HG03066 (cell line): Measurements from ENCODE around the gene SCIN.

ENCODE experiments used
- ATAC-seq: cut with Tn5 transposase; IDR thresholded peaks from one replicate; pipeline ENCODE4 v1.9.1; 2021; ENCODE audit warnings: low read depth; ENCODE audit not compliant: unreplicated experiment

SCIN gene

DNA sequence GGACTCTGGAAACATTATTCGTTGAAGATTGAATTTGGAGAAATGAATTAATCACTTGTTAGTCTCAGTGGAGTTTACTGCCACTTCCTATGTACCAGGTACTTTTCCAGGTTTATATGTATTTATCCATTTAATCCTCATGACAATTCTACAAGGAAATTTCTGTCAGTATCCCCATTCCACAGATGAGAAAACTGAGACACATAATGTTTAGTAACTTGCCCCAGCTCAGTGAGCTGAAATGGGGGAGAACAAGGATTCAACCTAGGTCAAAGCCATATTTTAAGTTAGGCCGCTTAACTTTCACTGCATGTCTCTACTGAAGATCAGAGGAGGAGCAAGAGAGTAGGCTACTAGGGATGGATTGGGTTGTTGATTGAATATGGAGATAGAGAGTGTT lies 4.6 kb upstream of the SCIN start:
- no peak for ATAC-seq

DNA sequence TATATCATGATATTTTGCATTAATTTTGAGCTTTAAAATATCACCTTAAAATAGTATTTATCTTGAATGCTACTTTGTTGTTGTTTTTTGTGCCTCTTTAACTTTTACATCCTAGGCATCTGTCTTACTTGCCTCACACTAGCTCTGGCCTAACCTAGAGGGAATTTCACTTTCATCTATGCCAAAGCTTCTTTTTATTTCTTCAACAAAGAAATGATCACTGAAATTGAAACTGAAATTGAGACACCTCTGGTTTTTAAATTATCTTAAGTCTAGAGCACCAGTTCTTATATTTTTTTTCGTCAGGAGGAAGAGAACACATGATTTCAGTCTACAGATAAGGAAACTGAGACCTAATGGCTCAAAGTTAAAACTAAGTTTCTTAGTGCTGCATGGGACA lies 3.5 kb upstream of the SCIN start:
- peak; percentile 77 for ATAC-seq

DNA sequence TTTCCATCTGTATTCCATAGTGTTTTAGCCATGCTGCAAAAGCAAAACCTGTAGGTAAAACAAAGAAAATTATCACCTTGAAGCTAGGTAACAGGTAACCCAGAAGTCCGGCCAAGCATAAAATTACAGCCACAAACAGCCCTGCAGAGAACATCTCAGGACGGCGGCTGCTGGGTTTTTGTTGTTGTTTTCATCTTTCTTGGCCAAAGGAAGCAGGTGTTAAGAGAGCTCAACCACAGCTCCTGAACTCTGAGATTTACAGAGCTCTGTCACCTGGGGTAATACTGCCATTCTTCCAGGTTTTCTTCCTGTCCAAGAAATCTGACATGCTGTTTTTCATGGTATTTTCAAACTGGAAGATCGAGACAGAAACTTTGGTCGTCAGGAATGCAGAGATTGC lies 847 bp upstream of the SCIN start:
- ATAC-seq = no peak

GRCh38 chr7:12570168-12570533 lies 369 bp upstream of the SCIN start:
- no peak for ATAC-seq

DNA sequence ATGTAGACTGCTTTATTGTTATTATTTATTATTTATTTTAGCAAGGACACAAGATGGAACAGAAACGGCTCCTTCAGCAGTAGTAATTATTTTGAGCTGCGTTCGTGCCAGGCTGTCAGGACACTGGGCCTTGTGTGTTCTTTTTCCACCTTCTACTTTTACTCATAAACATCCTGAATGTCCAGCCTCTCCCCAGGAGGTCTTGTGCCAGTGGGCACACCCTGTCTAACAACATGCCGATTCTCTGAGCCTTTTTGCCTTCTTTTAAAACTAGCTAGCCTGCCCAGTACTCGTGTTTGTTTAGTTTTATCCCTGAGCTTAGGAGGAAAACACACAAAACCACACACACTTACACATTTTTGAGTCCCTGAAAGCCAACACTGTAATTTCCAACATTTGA lies 1.2 kb downstream of the SCIN start:
- no peak for ATAC-seq

DNA sequence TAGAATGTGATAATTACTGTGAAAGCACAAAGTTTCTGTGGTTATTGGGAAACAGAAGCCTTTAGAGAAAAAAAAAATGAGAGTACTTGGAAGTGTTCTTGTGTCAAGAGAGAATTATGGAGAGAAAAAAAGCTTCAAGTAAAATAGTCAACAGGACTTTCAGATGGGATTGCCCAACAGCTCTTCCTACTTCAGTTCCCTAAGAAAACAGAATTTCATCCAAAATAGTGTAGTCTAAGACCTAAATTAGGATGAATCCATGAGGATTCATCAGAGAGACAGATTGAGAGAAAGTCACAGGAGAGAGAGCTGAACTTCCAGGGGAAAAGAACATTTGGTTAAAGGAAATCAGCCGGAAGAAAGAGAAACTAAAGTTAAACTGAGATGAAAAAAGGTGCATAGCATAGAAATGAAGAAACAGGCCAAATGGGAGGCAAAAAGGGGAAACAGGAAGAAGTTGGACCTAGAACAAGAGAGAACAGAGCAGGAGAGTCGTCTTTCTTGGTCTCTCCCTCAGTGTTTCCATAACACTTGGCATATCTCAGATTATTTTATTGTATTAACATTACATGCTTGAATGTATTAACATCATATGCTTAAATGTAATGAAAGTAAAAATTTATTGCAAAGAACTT lies 2.5 kb downstream of the SCIN start:
- no peak for ATAC-seq

GRCh38 chr7:12573885-12574284 lies 3.4 kb downstream of the SCIN start:
- no peak for ATAC-seq

- ATAC-seq = no peak
Observed at GRCh38 chr7:12578930-12579640, 8.6 kb downstream of the SCIN start.

DNA sequence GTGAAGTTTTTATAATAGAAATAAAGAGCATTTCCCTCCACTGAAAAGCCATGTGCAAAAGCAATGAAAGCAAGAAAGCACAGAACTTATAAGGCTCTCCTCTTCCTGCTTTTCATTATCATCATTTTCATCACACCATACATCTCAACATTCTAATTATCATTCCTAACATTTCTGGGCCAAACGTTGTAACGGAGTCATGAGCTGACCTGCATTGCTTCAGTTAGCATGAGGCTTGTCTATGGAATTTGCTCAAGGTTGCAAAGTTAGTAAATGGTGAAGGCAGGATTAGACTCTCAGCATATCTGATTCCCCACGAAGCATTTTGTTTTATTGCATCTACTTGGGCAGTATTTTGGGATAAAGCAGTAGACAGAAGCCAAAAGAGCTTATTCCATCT lies 11.4 kb downstream of the SCIN start:
- ATAC-seq = no peak

DNA sequence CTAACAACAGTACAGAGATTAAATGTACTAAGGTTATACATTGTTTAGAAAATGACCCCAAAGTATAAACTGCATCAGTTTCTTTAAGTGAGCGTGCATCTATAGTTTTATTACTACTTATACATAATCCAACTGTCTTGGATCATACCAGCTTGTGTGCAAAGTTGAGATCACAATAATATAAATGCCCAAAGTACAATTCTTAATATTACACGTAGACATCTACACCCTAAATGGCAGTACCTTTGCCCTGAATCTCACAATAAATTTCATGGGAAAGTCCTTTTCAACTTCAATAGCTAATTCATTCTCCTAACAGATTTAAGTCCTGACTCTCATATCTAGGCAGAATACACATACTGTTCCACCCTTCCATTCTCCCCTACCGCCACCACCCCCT lies 11.8 kb downstream of the SCIN start:
- ATAC-seq = no peak

DNA sequence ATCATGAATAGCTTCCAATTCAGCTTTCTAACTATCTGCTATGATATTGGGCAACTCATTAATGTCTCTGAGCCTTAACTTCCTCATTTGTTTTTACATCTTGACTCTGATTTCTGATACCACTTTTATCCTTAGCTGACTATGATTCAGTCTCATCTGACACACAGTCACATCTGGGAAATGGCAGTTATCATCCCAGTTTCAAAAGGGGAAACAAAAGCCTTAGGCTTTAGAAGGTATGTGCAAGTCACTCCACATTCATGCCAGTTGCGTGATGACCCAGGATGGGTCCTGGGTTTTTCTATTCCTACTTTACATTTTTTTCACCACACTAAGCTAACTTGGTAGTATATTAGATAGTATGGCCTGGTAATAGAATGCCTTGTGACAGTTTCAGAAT lies 12.7 kb downstream of the SCIN start:
- ATAC-seq = no peak

DNA sequence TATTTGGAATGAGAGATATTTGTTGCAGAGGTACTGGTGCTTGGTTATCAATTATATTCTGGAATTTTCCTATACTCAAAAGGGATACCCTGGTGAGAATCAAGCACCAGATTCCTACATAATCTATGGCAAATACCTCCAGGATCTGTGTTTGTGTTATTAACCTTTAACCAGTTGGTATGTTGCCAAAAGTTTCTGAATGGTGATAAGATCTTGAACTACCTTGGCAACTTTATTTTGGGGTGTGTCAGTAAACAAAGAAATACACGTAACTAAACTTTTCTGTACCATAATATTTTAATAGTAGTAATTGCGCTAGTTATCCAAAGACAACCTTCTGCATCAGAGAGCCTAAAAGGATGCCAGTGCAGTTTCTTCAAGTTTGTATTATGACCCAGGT lies 13.4 kb downstream of the SCIN start:
- no peak for ATAC-seq

DNA sequence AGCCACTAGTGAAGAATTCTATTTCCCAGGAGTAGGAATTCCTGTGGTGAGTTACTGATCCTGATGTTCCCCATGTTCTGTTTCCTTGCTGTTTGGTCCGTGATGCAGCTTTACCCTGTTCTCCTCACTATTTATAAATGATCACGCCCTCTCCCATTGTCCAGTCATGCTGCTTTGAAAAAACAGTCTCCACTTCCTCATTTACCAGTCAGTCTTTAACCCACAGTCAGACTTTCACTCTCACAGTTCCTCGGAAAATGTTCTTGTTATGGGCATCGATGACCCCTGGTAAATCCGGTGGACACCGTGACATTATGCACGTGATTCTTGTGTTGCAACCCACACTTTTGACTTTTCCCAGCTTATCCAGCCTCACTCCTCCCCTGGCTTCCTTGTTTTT lies 14.4 kb downstream of the SCIN start:
- peak; percentile 98 for ATAC-seq

GRCh38 chr7:12586271-12586670 lies 15.8 kb downstream of the SCIN start:
- ATAC-seq = no peak

DNA sequence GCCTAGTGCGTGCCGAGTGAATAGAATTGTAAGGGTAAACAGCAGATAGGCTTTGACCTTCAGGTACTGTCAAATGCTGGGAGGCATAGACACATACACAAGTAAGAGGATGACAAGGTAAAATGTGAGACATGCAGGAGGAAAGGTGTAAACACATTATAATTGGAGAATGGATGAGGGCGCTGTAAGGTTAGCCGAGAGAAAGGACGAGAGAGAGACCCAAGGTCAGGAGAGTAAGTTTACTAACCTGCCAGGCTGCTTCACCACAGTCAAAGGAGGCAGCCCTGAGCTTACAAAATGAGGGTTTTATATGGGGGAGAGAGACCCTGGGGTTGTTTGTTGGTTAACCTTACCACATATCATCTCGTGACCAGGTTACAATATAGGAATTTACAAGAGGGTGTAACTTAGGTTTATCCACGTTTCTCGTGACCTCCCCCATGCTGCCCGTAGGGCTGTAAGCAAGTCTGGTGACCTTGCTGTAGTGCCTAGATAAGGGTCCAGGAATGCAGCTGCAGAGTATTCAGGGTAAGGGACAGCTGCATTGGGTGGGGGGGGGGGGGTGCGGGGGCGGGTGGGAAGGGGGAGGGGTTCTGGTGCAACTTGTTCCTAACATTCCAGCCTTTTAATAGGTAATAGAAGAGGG lies 17.9 kb downstream of the SCIN start:
- no peak for ATAC-seq

DNA sequence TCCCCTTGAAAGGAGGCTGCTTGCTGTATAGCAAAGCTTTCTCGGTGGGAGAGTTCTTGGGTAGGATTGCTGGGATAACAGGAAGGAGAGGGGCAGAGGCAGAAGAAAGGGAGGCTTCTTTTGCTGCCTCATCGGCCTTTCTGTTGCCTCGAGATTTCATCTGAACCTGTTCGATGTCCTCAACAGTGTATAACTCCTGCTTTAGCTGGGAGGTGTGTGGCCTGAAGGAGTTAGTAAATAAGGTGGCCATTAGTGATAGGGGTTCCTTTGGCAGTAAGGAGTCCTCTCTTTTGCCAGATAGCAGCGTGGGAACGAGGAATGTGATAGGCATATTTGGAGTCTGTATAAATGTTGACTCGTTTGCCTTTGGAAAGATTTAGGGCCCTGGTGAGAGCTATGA lies 20.0 kb downstream of the SCIN start:
- ATAC-seq = no peak

DNA sequence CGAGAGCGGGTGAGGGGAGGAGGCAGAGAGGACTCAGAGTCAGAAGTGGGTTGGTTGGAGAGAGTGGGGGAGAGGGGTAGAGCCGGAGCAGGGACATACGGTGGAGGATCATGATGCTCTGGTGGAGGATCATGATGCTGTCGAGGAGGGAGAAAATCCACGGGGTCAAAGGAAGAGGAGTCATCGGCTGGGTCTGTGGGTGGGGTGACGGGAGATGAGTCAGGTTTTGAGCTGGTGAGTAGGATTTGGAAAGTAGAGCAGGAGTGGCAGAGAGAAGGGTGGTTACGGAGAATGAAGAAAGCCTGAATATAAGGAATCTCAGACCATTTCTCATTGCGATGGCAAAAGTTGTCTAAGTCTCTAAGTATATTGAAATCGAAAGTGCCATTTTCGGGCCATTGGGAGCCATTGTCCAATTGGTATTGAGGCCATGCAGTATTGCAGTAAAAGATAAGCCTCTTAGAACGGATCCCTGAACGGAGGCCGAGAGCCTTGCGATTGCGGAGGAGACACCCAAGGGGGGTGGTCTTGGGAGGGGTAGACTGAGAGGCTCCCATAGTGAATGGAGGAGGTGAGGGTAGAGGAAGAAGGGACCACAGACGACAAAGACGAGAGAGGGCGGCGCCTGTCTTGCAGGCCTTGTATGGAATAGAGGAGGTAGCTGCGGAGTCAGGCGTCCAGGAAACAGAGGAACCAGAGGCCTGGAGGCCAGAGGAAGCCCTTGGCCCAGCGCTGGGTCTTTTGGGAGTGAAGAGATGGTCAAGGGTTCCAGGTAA lies 23.8 kb downstream of the SCIN start:
- ATAC-seq = no peak

- no peak for ATAC-seq
Observed at GRCh38 chr7:12595148-12595547, 24.6 kb downstream of the SCIN start.

- ATAC-seq = no peak
Observed at GRCh38 chr7:12596225-12596790, 25.8 kb downstream of the SCIN start.

GRCh38 chr7:12601302-12601869 lies 30.9 kb downstream of the SCIN start:
- ATAC-seq = peak; percentile 98

GRCh38 chr7:12607134-12607533 lies 36.6 kb downstream of the SCIN start:
- ATAC-seq = no peak
